Sigmoid colon (tissue), 7 donors: Measurements from ENCODE around the gene TMEM238L. TPM values are rescaled to one million over a fixed set of nuclear protein-coding genes. Genes with fewer than 3 reads are reported as not detected.
"Not testable (repeated sequence)": the region's sequence is repeated elsewhere in the genome, so short reads cannot be mapped to it uniquely, and the experiment has no call there.

Source experiments
- DNase-seq: peaks from one replicate; pipeline ENCODE4 v3.0.0-alpha.2; 2019
- H3K27ac ChIP-seq, 4 donors: fragments of 200-600 bp; sonication (generic); one replicate each; pipeline ENCODE4 v1.5.1; 2016 to 2019; ENCODE audit warnings: mild to moderate bottlenecking in 1 of 4
- H3K27me3 ChIP-seq, 3 donors: fragments of 200-600 bp; sonication (generic); one replicate each; pipeline ENCODE4 v1.5.1; 2019; ENCODE audit warnings: mild to moderate bottlenecking in 1 of 3
- H3K36me3 ChIP-seq, 4 donors: fragments of 200-600 bp; sonication (generic); one replicate each; pipeline ENCODE4 v1.5.1; 2016 to 2019
- H3K4me1 ChIP-seq, 4 donors: fragments of 200-600 bp; sonication (generic); one replicate each; pipeline ENCODE4 v1.5.1; 2017 to 2019
- H3K4me3 ChIP-seq, 4 donors: fragments of 200-600 bp; sonication (generic); one replicate each; pipeline ENCODE4 v1.5.1; 2017 to 2019; ENCODE audit warnings: mild to moderate bottlenecking in 2 of 4, moderate library complexity in 1 of 4
- H3K9me3 ChIP-seq, 4 donors: fragments of 200-600 bp in 3 of 4; sonication (generic) in 3 of 4; one replicate each; pipeline versions ENCODE4 v1.5.1 to v1.6.1; 2013 to 2019
- EP300 ChIP-seq, 4 donors: sonication (generic); formaldehyde crosslinking; IDR thresholded peaks; one replicate each; pipeline ENCODE4 v1.6.1; 2017; ENCODE audit warnings: antibody characterized with exemption in 4 of 4
- POLR2A ChIP-seq, 2 donors: fragments of 450-650 bp; IDR thresholded peaks; one replicate each; pipeline ENCODE4 v1.6.1; 2016; ENCODE audit warnings: antibody characterized with exemption in 2 of 2, mild to moderate bottlenecking in 2 of 2, moderate library complexity in 2 of 2
- POLR2AphosphoS5 ChIP-seq, 4 donors: sonication (generic); formaldehyde crosslinking; IDR thresholded peaks; one replicate each; pipeline ENCODE4 v1.6.1; 2017; ENCODE audit warnings: antibody characterized with exemption in 4 of 4
- WGBS, 2 donors: extraction: QIAGEN DNeasy Blood & Tissue Kit; methylation state at CpG; one replicate each; pipeline ENCODE4 v1.1.7; 2013; 5-methylcytosine and 5-hydroxymethylcytosine counted together
- intact Hi-C: fragments of 100-400 bp; cut with DNase I; formaldehyde crosslinking; loops from one replicate; pipeline ENCODE4 v1.15.1; 2023
- polyA plus RNA-seq, 3 donors: library from polyadenylated mRNA; stranded (reverse); fragments of 200-250 nt; gene quantifications; one replicate each; pipeline ENCODE4 v1.2.3, GENCODE V29; 2013
- total RNA-seq, 4 donors: library from RNA; depleted of rRNA; stranded (reverse); fragments of >200 nt; gene quantifications; one replicate each; pipeline ENCODE4 v1.1.0, GENCODE V29; 2016
- TF ChIP-seq, protein P1 (sequence below), 4 experiments: fragments of 450-650 bp in 3 of 4; fragments of 200-600 bp in 1 of 4; IDR thresholded peaks; one replicate each; pipeline ENCODE4 v1.5.1; 2016 to 2019; ENCODE audit warnings: antibody characterized with exemption in 4 of 4, mild to moderate bottlenecking in 3 of 4, moderate library complexity in 2 of 4
- donor health status: healthy with polysubstance abuse.
- donor health status: Bipolar disorder and iron deficiency.
- donor health status: healthy.

The TMEM238L gene, protein sequence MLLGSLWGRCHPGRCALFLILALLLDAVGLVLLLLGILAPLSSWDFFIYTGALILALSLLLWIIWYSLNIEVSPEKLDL
- not detected for total RNA-seq
- polyA plus RNA-seq: 100 to 1,000 TPM in 1 of 3 donors, 10 to 100 TPM in 2; 43.2 to 130 (median 97.8) TPM

DNA sequence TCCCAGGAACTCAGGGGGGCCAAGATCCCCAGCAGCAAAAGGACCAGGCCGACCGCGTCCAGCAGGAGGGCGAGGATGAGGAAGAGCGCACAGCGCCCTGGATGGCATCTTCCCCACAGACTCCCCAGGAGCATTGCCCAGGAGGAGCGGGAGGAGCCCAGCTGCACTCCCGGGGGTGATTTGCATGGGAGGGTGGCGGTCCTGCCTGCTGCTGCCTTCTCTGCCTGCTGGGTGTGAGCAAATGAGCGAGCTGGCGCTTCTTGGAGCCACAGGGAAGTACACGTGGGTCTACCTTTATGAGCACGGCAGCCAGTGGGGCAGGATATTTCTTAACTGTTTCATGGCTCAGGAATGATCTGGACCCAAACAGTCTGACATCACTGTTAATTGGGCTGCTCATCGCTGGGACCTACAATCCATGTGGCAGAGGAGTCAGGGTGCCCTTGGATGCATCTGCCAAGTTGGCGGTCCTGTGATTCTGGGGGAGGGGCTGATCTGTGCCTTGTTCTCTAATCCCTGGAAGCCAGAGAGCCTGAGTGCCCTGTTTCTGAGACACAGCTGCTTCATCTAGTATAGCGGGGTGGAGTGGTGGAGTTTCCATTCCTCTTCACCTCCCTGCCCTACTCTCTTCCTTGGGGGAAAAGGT, at the start of gene TMEM238L:
Gene TMEM238L (minus strand): TSS at position 270 of the 646 bp plus-strand sequence. CDS start 136 bp downstream, at position 134.
- H3K36me3 ChIP-seq: no peaks in the 10 kb centered on the region
- no peak for DNase-seq
- H3K4me1 ChIP-seq: no peaks in the 10 kb centered on the region
- no peak within 1 kb of the TSS for H3K4me3 ChIP-seq
- no peaks in the 10 kb centered on the region for H3K27me3 ChIP-seq
- peak within 1 kb of the TSS in 1 of 4 donors; percentile 24 for H3K27ac ChIP-seq
- peak in 1 of 2 donors; percentile 69 for TF ChIP-seq POLR2A (IDR thresholded peaks at IDR 0.05)
- no peak for TF ChIP-seq EP300 (IDR thresholded peaks at IDR 0.05)
- TF ChIP-seq, protein P1, sequence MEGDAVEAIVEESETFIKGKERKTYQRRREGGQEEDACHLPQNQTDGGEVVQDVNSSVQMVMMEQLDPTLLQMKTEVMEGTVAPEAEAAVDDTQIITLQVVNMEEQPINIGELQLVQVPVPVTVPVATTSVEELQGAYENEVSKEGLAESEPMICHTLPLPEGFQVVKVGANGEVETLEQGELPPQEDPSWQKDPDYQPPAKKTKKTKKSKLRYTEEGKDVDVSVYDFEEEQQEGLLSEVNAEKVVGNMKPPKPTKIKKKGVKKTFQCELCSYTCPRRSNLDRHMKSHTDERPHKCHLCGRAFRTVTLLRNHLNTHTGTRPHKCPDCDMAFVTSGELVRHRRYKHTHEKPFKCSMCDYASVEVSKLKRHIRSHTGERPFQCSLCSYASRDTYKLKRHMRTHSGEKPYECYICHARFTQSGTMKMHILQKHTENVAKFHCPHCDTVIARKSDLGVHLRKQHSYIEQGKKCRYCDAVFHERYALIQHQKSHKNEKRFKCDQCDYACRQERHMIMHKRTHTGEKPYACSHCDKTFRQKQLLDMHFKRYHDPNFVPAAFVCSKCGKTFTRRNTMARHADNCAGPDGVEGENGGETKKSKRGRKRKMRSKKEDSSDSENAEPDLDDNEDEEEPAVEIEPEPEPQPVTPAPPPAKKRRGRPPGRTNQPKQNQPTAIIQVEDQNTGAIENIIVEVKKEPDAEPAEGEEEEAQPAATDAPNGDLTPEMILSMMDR (IDR thresholded peaks at IDR 0.05): no peak
- peak in 1 of 4 donors; percentile 22 for TF ChIP-seq POLR2AphosphoS5 (IDR thresholded peaks at IDR 0.05)
- WGBS, 2 donors: 16 to 59% methylated on average over 16 of the region's 16 CpGs
- H3K9me3 ChIP-seq: no peaks in the 10 kb centered on the region
- intact Hi-C loops: no loop called here

DNA sequence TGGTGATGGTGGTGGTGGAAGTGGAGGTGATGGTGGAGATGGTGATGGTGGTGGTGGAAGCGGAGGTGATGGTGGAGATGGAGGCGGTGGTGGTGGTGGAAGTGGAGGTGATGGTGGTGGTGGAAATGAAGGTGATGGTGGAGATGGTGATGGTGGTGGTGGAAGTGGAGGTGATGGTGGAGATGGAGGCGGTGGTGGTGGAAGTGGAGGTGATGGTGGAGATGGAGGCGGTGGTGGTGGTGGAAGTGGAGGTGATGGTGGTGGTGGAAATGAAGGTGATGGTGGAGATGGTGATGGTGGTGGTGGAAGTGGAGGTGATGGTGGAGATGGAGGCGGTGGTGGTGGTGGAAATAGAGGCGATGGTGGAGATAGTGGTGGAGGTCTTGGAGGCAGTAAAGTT, 42.7 kb upstream of the TMEM238L start:
- H3K4me3 ChIP-seq, H3K27ac ChIP-seq, intact Hi-C loops, H3K36me3 ChIP-seq, H3K27me3 ChIP-seq, H3K4me1 ChIP-seq, H3K9me3 ChIP-seq: not testable (repeated sequence)
- peak; percentile 80 for DNase-seq
- WGBS, 2 donors: 95 to 97% methylated on average over 6 of the region's 6 CpGs

DNA sequence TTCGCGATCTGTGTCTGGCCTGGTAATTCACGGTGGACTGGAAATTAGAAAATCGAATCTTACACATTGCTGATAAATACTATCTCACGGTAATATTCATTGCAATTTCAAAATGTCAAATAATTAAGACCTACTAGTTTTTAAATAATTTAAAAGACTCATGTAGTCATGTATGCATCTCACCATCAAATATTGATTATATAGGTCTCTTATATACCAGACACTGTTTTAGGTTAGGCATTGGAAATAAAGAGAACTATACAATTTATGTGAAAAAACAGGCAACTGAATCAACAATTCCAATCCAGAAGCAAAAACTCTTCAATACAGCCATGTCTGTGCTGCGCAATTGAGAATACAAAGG, 41.5 kb upstream of the TMEM238L start:
- no peaks in the 10 kb centered on the region for H3K36me3 ChIP-seq
- intact Hi-C loops: loop anchor here (1.0 to 2.0 kb wide), 2 partner anchors 108 to 199 kb away; no protein-coding TSS in a partner anchor
- H3K27me3 ChIP-seq: no peaks in the 10 kb centered on the region
- no peaks in the 10 kb centered on the region for H3K9me3 ChIP-seq
- TF ChIP-seq EP300 (IDR thresholded peaks at IDR 0.05) (no peak), POLR2AphosphoS5 (IDR thresholded peaks at IDR 0.05) (no peak), POLR2A (IDR thresholded peaks at IDR 0.05) (no peak)
- TF ChIP-seq, protein P1 (IDR thresholded peaks at IDR 0.05): no peak
- H3K4me1 ChIP-seq: peaks cover 0 to 7% (median 5%) of the 10 kb centered on the region in 4 donors
- peak overlapping the region in 3 of 4 donors; percentile 43 to 54 (median 50) for H3K4me3 ChIP-seq
- DNase-seq: no peak
- 17 to 19% methylated on average over 6 of the region's 6 CpGs for WGBS, 2 donors
- no peak overlapping the region for H3K27ac ChIP-seq

DNA sequence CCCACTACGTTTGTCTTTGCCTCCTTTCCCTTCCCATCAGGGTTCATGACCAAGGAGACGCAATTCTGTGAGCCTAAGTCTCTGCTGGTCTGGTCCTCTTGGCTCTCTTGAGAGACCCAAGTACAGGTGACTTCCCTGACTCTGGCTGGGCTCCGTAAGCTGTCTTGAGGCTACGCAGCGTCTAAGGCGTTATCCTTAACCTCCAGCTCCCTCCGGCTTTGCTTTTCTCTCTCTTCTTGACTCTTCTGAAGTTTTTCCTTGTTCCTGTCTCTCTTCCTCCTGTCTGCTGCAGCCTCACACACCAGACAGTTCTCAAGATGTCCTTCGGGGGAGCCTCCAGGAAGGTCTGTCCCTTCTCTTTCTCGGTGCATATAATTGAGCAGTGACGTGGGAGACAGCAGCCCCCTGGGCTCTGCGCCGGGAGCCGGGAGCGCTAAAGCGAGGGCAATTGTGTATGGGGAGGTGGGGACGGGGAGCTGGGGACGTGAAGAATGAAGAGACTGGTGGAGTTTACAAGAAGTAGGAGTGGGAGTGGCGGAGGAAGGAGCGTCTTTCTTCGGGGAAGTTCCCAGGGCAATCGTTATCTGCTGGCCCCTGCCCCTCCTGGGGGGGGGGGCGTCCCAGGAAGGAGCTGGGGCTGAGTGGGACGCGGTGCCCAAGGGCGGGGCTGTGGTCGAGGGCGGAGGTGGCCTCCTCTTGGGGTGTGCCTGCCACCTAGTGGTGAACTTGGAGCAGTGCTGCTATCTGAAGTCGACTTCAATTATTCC, 40.9 kb upstream of the TMEM238L start:
- 2 to 5% methylated on average over 28 of the region's 28 CpGs for WGBS, 2 donors
- DNase-seq: peak; percentile 90
- H3K4me1 ChIP-seq: peaks cover 0 to 7% (median 5%) of the 10 kb centered on the region in 4 donors
- intact Hi-C loops: loop anchor here (1.0 to 2.0 kb wide), 2 partner anchors 108 to 198 kb away; no protein-coding TSS in a partner anchor
- H3K36me3 ChIP-seq: no peaks in the 10 kb centered on the region
- no peaks in the 10 kb centered on the region for H3K27me3 ChIP-seq
- no peaks in the 10 kb centered on the region for H3K9me3 ChIP-seq
- no peak for TF ChIP-seq POLR2A (IDR thresholded peaks at IDR 0.05)
- TF ChIP-seq, protein P1 (IDR thresholded peaks at IDR 0.05): peak; percentile 77 to 95 (median 88)
- peak overlapping the region; percentile 23 to 54 (median 46) for H3K4me3 ChIP-seq
- H3K27ac ChIP-seq: peak overlapping the region in 1 of 4 donors; percentile 17

DNA sequence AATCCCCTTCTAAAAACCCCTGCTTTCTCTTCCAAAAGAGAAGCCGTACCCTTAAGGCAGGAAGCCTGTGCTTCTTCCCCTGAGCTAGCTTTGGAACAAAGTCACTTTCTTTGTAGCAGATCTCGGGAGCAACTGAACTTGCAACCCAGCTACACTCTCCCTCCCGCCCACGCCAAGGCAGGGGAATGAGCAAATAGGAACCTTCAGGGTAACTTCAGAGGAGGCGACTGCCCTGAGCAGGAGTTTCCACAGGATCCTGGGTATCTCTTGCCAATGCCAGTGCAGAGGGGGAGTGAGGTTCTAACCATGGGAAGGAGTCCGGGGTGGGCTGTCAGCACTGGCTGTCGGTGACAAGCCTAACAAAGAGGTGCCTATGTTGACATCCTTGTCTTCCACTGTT, 39.9 kb upstream of the TMEM238L start:
- no peaks in the 10 kb centered on the region for H3K9me3 ChIP-seq
- intact Hi-C loops: loop anchor here (2.0 kb wide), 1 partner anchor 197 kb away; no protein-coding TSS in a partner anchor
- H3K27me3 ChIP-seq: no peaks in the 10 kb centered on the region
- no peak overlapping the region for H3K4me3 ChIP-seq
- 10 to 57% methylated on average over 7 of the region's 7 CpGs for WGBS, 2 donors
- H3K36me3 ChIP-seq: no peaks in the 10 kb centered on the region
- peaks cover 0 to 7% (median 5%) of the 10 kb centered on the region in 4 donors for H3K4me1 ChIP-seq
- DNase-seq: no peak
- TF ChIP-seq POLR2A (IDR thresholded peaks at IDR 0.05) (no peak), EP300 (IDR thresholded peaks at IDR 0.05) (no peak), POLR2AphosphoS5 (IDR thresholded peaks at IDR 0.05) (no peak)
- TF ChIP-seq, protein P1 (IDR thresholded peaks at IDR 0.05): no peak
- peak overlapping the region in 1 of 4 donors; percentile 12 for H3K27ac ChIP-seq
